Activated CD8-positive, alpha-beta memory T cell treated with anti-CD3 and anti-CD28 coated beads, Interleukin-2, amount 10 ng/mL, durations not matched to agents 7 days and 5 days (primary cell): ENCODE measurements around the gene SLC7A9. TPM values are rescaled to one million over a fixed set of nuclear protein-coding genes. Genes with fewer than 3 reads are reported as not detected.
"Not testable (repeated sequence)": the region's sequence is repeated elsewhere in the genome, so short reads cannot be mapped to it uniquely, and the experiment has no call there.

Source experiments
- ATAC-seq: fragments of 150-1000 bp; cut with Tn5 transposase; one replicate; pipeline ENCODE4 v1.10.0; 2021; ENCODE audit warnings: moderate library complexity
- CTCF ChIA-PET: fragments of 350-600 bp; sonication (Branson Sonifier 250); formaldehyde crosslinking; loops from one replicate; lab custom pipeline; 2021; ENCODE audit warnings: antibody characterized with exemption; lab: Charles Lee
- DNase-seq: peaks from one replicate; pipeline ENCODE4 v3.0.0-alpha.2; 2020
- H3K27ac Mint-ChIP-seq: one replicate; pipeline ENCODE4 v1.8.0; 2021; ENCODE audit warnings: mild to moderate bottlenecking, mixed read lengths
- H3K27me3 Mint-ChIP-seq: one replicate; pipeline ENCODE4 v1.8.0; 2021; ENCODE audit warnings: mixed read lengths
- H3K36me3 Mint-ChIP-seq: one replicate; pipeline ENCODE4 v1.8.0; 2021; ENCODE audit warnings: mild to moderate bottlenecking, mixed read lengths
- H3K4me1 Mint-ChIP-seq: one replicate; pipeline ENCODE4 v1.8.0; 2021; ENCODE audit warnings: mixed read lengths
- H3K4me3 Mint-ChIP-seq: one replicate; pipeline ENCODE4 v1.8.0; 2021; ENCODE audit warnings: mild to moderate bottlenecking, moderate library complexity, mixed read lengths
- H3K9me3 Mint-ChIP-seq: one replicate; pipeline ENCODE4 v1.8.0; 2022; ENCODE audit warnings: low read depth, mixed read lengths
- total RNA-seq, 2 experiments: library from RNA; stranded (reverse); gene quantifications; one replicate each; pipeline ENCODE4 v1.2.3, GENCODE V29; 2021

Gene SLC7A9
- total RNA-seq, 2 experiments from 2014 or later: 0.16 TPM; not detected in 1

DNA sequence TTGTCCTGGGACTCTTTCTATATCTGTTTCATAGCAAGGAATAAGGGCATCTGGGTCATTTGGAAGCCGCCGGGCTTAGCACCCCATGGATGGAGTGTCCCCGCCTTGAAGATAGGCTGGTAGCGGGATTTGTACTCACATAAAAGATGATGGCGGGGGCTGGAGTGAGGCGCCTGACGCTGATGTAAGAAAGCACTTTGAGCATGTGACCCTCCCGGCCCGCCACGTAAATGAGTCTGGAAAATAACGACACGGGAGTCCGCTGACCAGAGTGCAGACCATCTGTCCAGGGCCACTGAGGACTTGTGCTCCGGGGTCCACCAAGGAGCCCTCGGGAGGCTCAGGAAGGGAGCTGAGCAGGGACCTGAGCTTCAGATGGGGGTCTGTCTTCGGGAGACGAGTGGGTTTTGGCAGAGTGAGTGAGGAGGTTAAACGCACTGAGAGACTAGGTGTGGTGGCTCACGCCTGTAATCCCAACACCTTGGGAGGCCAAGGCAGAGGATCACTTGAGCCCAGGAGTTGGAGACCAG is 25.8 kb downstream of the SLC7A9 start:
- Mint-ChIP-seq H3K27ac (no peak overlapping the region), H3K36me3 (peaks cover 3% of the 10 kb centered on the region), H3K4me3 (no peak overlapping the region), H3K9me3 (peaks cover 12% of the 10 kb centered on the region), H3K27me3 (no peaks in the 10 kb centered on the region), H3K4me1 (no peaks in the 10 kb centered on the region)
- CTCF ChIA-PET: no interaction called here
- DNase-seq (no peak), ATAC-seq (no peak)

DNA sequence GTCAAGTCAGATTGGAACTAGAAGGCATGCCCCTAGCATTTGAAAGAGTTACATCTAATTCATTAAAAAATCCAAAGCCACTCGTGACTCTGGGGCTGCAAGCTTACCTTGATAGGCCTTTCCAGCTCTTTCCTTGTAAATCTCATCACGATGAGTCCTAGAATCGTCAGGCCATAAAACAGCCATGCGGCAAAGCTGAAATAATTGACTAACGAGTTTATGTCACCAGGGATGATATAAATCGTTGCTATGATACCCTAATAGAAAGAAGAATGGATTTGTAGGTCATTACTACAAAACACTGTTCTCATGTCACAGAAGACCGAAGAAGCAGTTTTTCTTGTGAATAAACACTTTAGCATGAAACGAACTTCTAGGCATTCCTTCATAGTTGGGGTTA is 27.5 kb downstream of the SLC7A9 start:
- H3K4me1 Mint-ChIP-seq: no peaks in the 10 kb centered on the region
- ATAC-seq (no peak), DNase-seq (no peak)
- H3K36me3 Mint-ChIP-seq: peaks cover 3% of the 10 kb centered on the region
- no peaks in the 10 kb centered on the region for H3K27me3 Mint-ChIP-seq
- CTCF ChIA-PET: no interaction called here
- H3K9me3 Mint-ChIP-seq: peaks cover 10% of the 10 kb centered on the region
- H3K27ac Mint-ChIP-seq: no peak overlapping the region
- no peak overlapping the region for H3K4me3 Mint-ChIP-seq

DNA sequence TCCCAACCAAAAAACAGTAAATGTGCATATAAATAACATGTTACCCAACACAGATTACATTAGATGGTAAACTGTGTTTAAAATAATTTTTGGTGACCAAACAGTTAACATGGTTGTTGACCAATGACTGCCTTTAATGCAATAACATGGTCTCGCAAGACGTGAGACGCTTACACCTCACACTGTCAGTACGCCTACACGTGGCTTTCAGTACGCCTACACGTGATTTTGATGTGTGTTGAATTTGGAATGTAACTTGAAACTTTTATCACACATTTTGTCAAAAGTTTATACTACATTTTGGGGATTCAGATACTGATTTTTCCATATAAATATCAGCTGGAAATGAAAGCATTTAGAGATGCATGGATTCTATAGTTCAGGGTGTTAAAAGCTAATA is 32.0 kb downstream of the SLC7A9 start:
- Mint-ChIP-seq H3K4me1 (no peaks in the 10 kb centered on the region), H3K27me3 (no peaks in the 10 kb centered on the region), H3K9me3 (peaks cover 10% of the 10 kb centered on the region), H3K4me3 (no peak overlapping the region), H3K36me3 (peaks cover 3% of the 10 kb centered on the region), H3K27ac (no peak overlapping the region)
- ATAC-seq: no peak
- CTCF ChIA-PET: no interaction called here
- DNase-seq: no peak

DNA sequence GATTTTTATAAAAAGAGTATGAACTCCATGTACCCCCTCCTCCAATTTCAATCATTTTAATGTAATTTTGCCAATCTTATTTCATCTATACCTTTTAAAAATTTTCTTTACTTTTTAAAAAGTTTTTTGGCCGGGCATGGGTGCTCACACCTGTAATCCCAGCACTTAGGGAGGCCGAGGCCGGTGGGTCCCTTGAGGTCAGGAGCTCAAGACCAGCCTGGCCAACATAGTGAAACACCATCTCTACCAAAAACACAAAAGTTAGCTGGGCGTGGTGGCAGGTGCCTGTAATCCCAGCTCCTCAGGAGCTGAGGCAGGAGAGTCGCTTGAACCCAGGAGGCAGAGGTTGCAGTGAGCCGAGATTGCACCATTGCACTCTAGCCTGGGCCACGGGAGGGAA is 36.2 kb downstream of the SLC7A9 start:
- H3K27ac Mint-ChIP-seq, H3K4me3 Mint-ChIP-seq, H3K27me3 Mint-ChIP-seq, H3K4me1 Mint-ChIP-seq, DNase-seq, ATAC-seq, H3K9me3 Mint-ChIP-seq, H3K36me3 Mint-ChIP-seq: not testable (repeated sequence)
- CTCF ChIA-PET: interaction anchor here (0.6 kb wide), 1 partner anchor 28 kb away, joined by 3 read pairs; no protein-coding TSS in a partner anchor

DNA sequence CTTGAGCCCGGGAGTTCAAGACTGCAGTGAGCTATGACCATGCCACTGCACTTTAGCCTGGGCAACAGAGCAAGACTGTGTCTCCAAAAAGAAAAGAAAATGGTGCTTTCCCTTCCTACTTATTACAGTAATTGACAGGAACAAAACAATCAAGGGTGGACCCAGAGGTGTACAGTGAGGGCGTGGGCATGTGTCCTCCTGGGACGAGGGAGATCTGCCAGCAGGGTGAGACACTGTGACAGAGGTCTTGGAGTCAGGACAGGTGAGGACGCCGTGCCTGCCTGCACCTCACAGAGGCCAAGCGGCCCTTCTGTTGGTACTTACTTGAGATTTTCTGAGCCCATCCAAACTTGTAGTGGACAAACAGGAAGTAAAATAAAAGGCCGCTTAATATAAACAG is 36.7 kb downstream of the SLC7A9 start:
- H3K36me3 Mint-ChIP-seq, H3K27me3 Mint-ChIP-seq, H3K27ac Mint-ChIP-seq, CTCF ChIA-PET, H3K4me1 Mint-ChIP-seq, H3K9me3 Mint-ChIP-seq, DNase-seq, H3K4me3 Mint-ChIP-seq, ATAC-seq: not testable (repeated sequence)

DNA sequence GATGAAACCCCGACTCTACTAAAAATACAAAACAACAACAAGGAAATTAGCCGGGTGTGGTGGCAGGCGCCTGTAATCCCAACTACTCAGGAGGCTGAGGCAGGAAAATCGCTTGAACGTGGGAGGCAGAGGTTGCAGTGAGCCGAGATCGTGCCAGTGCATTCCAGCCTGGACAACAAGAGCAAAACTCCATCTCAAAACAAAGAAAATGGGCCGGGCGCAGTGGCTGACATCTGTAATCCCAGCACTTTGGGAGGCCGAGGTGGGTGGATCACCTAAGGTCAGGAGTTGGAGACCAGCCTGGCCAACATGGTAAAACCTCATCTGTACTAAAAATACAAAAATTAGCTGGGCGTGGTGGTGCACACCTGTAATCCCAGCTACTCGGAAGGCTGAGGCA is 37.5 kb downstream of the SLC7A9 start:
- H3K36me3 Mint-ChIP-seq, H3K4me1 Mint-ChIP-seq, H3K27ac Mint-ChIP-seq, DNase-seq, CTCF ChIA-PET, H3K27me3 Mint-ChIP-seq, H3K4me3 Mint-ChIP-seq, ATAC-seq, H3K9me3 Mint-ChIP-seq: not testable (repeated sequence)

DNA sequence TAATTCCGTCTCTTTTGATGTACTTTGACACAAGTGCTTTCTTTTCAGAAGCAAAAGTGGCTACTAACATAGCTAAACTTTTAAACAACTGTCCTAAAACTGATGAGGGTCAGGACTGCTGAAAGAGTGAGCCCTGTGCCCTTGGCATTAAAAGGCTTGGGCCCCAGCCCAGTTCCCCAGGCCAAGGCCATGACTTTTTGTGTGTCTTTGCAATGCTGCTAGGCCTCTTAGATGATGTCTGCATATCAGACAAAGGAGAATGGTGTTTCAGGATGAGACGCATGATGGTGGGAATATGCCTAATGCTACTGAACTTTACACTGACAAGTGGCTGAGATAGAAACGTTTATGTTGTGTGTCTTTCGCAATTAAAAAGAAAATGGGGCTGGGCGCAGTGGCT is 38.0 kb downstream of the SLC7A9 start:
- no peak for ATAC-seq
- Mint-ChIP-seq H3K27me3 (peaks cover 6% of the 10 kb centered on the region), H3K4me3 (no peak overlapping the region), H3K27ac (no peak overlapping the region), H3K4me1 (peaks cover 7% of the 10 kb centered on the region), H3K9me3 (no peaks in the 10 kb centered on the region), H3K36me3 (no peaks in the 10 kb centered on the region)
- DNase-seq: no peak
- CTCF ChIA-PET: no interaction called here

DNA sequence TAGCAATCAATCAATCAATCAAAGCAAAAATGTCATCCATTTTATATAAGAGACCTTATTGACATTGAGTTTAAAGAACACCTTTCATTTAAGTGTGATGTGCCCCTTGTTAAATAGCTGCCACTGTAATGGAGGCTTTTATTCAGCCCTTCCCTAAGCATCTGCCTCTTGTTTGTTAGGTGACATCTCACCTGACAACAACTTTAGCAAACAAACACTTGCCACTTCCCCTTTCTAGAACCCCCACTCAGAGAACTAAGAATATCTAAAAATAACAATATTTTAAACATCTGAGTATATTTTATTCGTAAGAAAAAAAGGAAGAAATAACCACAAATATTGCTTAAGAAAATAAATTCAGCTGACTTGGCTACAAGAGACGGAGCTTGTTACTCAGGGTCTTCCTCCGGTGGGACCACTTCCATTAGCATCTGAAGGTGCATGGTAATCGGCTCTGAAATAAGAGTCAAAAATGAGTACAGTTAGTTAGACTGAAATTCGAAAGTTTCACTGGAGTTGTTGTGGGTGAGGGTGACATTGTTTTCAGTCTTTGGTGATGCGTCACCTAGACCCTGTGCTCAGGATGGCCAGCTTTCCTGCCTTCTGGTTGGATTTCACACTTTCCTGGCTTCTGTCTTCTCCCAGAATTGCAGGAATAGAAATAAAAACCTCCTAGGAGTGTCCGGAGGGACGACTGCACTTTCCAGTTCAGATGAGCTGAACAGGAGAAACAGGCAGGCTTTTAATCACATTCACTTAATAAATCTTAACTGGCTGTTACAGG is 39.1 kb downstream of the SLC7A9 start:
- H3K27ac Mint-ChIP-seq: no peak overlapping the region
- CTCF ChIA-PET: no interaction called here
- no peaks in the 10 kb centered on the region for H3K9me3 Mint-ChIP-seq
- no peak for DNase-seq
- H3K4me3 Mint-ChIP-seq: no peak overlapping the region
- H3K27me3 Mint-ChIP-seq: peaks cover 6% of the 10 kb centered on the region
- H3K36me3 Mint-ChIP-seq: no peaks in the 10 kb centered on the region
- H3K4me1 Mint-ChIP-seq: peaks cover 7% of the 10 kb centered on the region
- ATAC-seq: no peak

DNA sequence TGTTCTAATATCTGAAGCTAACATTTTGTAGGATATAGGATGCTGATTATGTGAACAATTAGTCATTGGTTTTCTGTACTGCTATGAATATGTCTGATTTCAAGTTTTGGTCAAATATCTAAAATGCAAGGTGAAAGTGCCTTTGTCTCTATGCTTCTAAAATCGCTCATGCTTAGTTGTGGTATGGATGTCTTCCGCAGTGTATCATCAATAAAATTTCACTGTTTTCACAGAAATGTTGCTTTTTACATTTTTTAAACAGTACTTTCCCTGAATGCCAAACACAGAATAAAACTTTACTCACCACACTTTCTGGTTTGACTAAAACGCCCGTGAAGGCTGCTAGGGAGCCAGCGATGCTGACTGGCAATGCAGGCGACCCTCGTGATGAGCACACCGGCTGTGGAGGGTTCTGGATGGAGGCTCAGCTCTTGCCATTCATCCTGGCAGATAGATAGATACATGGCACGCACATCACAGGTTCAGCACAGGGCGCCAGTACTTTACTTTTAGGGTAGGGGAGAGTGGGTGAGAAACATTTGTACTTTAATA is 40.1 kb downstream of the SLC7A9 start:
- Mint-ChIP-seq H3K27ac (no peak overlapping the region), H3K4me3 (no peak overlapping the region), H3K4me1 (peaks cover 7% of the 10 kb centered on the region), H3K9me3 (no peaks in the 10 kb centered on the region), H3K27me3 (peaks cover 6% of the 10 kb centered on the region), H3K36me3 (no peaks in the 10 kb centered on the region)
- DNase-seq: no peak
- CTCF ChIA-PET: no interaction called here
- no peak for ATAC-seq

DNA sequence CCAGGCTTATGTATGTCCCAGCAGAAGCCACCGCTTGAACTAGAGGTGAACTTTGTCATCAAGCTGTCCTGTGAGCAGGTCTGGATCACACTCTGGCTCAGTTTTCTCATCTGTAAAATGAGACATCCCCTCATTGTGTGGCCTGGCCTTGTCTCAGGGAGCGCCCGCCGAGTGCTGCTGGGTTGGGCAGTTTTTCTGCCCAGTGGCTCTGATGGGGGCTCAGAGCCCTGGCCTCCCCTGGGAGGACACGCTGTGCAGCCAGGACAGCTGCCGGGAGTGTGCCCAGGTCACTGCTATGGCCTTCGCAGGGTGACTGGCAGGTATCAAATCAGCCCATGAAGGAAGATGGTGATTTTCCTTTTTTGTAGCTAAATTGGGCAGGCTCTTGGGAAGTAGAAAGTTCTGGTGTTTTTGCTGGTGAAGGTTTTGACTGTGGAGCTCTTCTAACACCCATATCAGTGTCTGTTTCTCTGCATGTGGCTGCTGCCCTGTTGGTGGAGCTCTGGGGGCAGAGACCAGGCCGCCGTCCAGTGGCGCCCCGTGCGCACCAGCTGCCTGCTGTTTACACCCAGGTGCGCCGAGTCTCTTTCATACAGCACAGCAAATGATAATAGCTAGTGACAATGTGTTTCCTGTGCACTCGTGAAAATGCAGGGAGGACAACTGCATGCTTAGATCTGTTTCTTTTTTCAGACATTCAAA is 40.8 kb downstream of the SLC7A9 start:
- Mint-ChIP-seq H3K4me1 (peaks cover 7% of the 10 kb centered on the region), H3K4me3 (no peak overlapping the region), H3K27me3 (peaks cover 6% of the 10 kb centered on the region), H3K27ac (no peak overlapping the region), H3K9me3 (no peaks in the 10 kb centered on the region), H3K36me3 (no peaks in the 10 kb centered on the region)
- CTCF ChIA-PET: no interaction called here
- DNase-seq (no peak), ATAC-seq (no peak)

DNA sequence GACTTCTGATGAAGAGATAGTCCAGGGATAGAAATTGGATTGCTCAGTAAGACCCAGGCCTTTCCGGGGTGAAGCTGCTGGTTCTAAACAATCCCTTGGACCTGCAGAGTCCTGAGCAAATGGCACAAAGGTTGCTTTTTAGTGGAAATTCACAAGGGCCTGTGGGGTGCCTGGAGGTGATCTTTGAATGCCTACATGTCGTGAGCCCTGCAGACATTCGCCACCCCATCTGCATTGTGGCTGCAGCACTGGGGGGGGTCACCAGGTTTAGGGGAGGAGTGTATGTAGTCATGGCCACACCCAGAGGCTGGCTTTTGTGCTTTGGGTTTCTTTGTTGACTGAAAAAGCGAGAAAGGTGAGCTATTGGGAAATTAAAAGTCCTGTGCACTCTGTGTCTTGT is 41.4 kb downstream of the SLC7A9 start:
- Mint-ChIP-seq H3K9me3 (no peaks in the 10 kb centered on the region), H3K27ac (no peak overlapping the region), H3K36me3 (no peaks in the 10 kb centered on the region), H3K27me3 (peaks cover 6% of the 10 kb centered on the region), H3K4me3 (no peak overlapping the region), H3K4me1 (peaks cover 7% of the 10 kb centered on the region)
- ATAC-seq: no peak
- CTCF ChIA-PET: no interaction called here
- DNase-seq: no peak

DNA sequence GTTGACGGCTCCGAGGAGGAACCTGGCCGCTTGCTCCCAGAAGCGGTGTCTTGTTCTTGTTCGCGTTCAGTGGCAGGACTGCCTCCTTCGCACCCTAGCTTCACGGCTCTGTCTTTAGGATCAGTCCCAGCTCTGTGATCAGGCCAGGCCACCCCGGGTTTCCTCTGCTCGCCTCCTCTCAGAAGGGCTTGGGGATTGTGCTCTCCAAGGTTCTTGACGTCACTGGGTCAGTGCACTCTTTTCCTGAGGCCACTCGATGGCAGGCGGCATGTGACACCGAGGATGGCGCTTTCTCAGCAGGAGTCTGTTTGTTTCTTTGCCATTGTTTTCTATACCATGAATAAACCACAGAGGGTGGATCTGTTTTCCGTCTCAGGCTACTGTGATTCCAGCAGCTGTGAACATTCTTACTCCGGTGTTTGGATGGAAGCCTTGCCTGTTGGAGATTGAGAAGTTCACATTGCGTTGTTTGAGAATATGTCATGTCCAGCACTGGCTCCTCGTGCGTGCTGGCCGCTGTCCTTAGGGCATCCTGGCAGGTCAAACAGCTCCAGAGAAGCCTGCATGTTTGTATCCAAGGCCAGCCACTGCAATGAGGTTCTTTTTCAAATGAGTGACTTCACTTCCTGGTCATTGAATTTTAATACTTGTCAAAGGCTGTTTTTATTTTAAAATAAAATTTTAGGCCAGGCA is 44.5 kb downstream of the SLC7A9 start:
- Mint-ChIP-seq H3K27me3 (peaks cover 8% of the 10 kb centered on the region), H3K9me3 (no peaks in the 10 kb centered on the region), H3K36me3 (no peaks in the 10 kb centered on the region), H3K27ac (no peak overlapping the region), H3K4me3 (no peak overlapping the region), H3K4me1 (peaks cover 7% of the 10 kb centered on the region)
- CTCF ChIA-PET: no interaction called here
- no peak for DNase-seq
- no peak for ATAC-seq

DNA sequence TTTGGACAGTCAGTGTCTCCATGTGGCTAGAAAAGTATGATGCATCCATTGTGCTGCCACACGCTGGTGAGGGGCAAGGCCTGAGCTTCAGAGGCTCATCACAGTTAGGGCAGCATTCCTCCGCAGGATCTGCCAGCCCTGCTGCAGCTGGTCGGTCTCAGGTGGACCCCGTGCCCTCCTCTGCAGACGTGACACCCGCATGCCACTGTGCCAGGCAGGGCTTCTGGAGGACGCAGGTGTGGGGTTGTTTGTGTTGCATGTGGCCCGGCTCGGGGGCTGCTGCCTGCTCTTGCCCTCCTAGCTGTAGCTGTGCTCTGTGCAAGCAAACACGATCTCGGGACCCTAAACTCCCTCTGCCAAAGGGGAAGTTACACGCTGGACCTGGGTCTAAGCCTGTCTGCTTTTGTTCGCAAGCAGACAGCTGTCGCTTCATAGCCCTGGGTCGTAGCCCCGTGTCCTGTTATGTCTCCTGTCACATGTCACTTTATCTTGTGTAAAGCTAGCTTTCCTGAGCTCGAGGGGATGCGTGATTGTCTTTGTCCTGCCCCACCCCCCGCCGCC is 45.3 kb downstream of the SLC7A9 start:
- CTCF ChIA-PET: no interaction called here
- DNase-seq: no peak
- H3K9me3 Mint-ChIP-seq: no peaks in the 10 kb centered on the region
- H3K27ac Mint-ChIP-seq: no peak overlapping the region
- H3K4me1 Mint-ChIP-seq: peaks cover 8% of the 10 kb centered on the region
- no peaks in the 10 kb centered on the region for H3K36me3 Mint-ChIP-seq
- ATAC-seq: no peak
- peaks cover 8% of the 10 kb centered on the region for H3K27me3 Mint-ChIP-seq
- no peak overlapping the region for H3K4me3 Mint-ChIP-seq
